NCI-H1092 (cell line): Measurements from ENCODE around the gene PDE11A.

ENCODE experiments used
- DNase-seq: peaks from one replicate; lab custom pipeline; 2025; lab: John Stamatoyannopoulos, UW

The PDE11A gene

DNA sequence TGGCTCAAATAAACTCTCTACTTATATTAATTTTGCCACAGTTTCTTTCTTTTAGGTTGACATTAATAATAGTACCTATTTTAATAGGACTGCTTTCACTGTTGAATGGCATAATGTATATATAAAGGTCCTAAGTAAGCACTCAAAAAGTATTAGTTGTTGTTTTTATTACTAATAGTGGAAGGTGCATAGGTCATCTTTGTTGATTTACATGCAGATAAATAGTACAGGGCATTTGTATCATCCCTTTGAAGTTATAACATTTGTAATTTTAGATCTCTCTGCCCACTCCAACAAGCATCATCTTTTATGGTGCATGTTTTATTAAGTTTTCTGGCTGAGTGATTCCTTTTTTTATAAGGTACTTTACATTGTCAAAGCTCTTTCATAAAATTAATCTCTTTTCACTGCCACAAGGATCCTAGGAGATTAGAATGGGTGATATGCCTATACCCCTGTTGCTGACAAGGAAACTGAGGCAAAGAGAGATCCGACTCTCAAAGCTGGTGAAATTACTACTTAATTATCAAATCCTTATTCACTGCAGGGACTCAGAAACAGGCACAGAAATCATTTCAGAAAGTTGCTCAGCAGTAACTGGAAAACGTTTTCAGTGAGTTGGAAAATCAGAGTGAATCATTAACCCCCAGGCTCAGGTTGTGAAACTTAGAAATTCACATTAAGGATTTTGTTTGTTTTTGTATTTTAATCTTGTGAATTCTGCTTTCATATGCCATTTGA, 380.4 kb downstream of the PDE11A start:
- DNase-seq = no peak

DNA sequence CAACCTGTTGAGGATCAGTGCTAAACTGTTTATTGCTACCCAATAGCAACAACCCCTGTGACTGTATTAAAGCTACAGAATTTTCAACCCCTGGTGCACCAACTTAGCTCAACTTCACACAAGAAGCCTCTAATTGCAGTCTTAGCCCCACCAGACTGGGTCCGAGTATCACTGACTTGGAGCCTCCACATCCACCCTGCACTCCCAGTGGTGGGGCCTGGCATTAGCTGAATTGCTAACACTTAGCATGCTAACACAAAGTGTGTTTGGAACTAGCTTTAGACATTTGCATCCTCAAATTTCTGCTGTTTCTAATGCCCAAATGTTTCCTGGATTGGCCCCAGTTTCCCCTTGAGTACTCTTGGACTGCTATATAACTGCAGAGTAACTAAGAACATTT, 381.4 kb downstream of the PDE11A start:
- no peak for DNase-seq

DNA sequence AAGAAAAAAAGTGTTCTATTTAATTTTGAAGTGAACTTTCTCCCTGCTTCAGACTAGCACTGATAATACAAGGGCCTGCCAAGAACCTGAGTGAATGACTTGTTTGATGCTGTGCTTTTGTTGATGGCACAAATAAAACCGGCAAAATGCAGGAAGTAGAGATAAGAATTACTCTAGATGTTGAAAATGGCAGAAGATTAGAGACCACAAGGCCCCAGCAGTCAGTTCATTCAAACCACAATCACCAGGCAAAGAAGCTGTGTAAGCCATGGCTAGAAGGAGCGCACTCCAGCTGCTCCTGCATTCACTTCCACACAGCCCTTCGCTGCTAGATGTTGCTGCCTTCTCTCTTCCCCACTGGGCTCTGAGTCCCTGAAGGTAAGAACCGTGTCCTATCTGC, 383.0 kb downstream of the PDE11A start:
- no peak for DNase-seq

DNA sequence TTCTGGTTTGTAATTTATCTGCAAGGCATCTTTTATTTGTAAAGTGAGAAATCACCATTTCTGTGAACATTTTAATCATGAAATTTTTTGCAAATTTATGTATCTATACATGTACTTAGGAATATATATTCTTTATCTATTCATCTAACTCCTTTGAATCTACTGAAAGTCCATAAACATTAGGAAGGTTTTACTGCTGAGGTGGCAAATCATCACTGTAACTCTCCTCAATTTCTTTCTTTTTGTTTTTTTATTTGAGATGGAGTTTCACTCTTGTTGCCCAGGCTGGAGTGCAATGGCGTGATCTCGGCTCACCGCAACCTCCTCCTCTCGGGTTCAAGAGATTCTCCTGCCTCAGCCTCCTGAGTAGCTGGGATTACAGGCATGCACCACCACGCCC, 383.7 kb downstream of the PDE11A start:
- no peak for DNase-seq

DNA sequence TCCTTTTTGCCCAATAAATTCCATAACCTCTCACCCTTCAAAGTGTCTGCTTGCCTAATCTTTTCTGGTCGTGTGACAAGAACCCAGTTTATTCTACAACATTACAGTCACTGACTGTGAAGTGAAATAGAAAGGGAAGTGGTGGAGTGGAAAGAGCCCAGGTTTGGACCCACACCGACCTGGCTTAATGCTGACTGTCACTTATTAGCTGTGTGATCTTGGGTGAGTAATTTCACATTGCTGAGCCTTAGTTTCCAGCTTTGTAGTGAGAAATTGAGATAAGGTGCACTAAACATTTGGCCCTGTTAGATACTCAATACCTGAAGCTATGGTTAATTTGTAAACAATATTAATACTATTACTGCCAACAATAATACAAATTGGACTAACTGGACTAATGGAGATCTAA, 388.9 kb downstream of the PDE11A start:
- no peak for DNase-seq

DNA sequence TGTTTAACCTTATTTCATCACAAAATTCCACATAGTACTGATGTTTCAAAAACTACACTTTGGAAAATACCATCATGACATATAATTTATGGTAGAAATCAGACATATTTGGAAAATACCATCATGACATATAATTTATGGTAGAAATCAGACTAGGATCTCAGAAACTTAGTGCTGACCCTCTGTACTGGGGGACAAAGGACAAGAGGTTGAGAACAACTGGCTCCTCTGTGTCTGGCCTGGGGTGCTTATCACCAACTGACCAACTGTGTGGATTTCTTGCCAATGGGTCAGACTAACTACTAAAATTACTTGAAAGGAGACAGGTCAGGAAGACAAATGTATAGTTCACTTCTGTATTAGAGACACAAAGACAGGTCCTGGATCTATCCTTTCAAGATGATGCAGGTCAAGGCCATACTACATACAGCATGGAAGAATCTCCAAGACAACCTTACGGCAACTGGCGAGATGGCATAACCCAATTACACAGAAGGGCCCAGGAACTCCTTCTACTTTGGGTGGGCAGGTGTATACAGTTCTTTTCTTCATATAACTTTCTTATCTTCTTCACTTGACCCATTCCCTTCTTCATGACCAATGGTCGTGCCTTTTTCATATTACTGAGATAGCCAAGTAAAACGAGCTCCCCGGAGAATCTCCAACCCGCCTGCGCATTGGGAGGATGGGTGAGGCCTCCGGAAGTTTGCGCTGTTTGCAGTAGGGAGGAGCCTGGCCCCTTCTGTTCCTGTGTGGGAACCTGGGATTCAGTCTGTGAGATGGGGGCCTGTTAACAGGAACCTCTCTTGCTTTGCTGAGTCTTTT, 389.5 kb downstream of the PDE11A start:
- DNase-seq = no peak

DNA sequence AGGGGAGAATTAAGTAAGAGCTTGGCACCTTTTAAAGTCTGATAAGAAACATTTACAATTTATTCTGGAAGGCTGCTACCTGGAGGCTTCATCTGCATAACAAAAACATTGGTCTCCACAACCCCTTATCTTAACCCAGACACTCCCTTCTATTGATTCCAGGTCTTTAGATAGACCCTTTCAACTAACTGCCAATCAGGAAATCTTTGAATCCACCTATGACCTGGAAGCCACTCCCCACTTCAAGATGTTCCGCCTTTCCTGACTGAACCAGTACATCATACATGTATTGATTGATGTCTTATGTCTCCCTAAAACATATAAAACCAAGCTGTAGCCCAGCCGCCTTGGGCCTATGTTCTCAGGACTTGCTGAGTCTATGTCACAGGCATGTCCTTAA, 390.6 kb downstream of the PDE11A start:
- no peak for DNase-seq

DNA sequence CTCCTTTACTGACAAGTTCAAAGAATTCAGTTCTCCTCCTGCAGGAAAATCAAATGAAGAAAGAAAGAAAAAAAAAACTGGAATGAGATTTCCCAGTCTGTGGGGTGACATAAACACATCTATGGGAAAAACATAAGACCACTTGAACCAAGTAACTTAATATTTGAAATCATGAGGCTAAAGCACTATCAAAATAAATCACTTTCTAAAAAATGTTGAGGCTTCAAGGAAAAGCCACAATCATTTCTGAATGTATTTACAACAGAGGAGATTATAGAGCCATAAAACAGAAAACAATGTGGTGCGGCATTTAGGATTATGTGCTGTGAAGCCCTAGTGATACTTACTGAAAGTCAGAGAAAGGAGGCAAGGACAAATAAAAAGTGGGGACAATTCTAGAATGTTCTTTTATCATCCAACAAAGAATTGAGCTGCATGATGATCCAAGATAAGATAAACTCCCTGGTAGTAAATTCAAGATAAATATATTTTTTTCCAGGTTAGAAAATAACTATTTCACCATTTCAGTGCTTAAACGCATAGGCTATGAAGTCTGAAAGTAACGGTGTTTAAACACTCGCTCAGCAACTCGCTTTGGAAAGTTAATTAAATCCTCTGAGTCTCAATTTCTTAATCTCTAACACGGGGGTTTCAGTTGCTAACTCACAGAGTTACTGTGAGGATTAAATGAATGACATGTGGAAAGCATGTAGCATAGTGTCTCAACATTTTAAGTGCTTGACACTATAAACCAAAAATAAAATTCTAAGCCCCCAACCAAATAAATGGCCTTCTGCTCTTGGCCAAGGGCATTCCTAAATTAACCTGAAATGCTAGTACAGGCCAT, 391.5 kb downstream of the PDE11A start:
- DNase-seq = no peak

DNA sequence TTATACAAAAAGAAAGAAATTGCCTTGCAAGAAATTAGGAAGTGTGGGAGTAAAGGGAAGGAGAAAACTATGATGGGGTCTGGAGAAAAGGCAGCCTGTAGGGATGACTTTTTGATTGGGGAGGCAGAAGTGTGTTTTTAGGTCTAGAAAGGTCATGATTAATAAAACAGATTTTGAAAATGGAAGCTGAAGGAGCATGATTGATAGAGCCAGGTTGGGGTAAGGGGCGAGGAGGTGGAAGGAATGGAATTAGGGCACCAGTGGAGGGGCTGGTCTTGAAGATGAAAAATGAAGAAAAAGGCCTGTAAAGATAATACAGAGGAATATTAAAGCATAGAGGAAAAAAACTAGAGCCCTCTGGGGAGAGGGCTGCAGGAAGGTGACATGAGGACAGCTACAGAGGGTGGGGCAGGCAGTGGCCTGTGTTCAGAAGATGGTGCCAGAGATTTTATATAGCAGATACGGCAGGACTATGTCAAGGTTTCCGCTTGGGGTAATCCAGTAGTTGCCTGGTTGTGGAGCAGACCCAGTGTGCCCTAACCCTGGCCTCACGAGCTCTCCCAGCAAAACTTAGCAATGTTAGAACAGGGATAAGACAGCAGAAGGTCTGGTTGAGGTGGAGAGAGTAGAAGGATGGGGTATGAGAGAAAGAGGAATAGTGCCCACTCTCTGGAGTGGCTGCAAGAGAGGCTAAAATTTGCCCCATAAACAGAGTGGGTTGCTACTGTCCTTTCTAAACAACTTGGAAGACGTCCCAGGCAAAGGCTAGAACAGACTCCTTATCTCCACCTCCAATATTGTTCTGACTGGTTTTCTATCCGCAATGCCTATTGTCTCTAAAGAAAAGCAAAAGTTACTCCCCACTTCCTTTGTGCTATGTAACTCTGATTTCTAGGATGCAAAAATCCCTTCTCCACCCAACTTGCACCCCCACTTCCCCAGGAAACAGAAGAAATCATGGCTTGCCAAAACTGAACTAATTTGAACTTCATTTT, 392.7 kb downstream of the PDE11A start:
- no peak for DNase-seq

DNA sequence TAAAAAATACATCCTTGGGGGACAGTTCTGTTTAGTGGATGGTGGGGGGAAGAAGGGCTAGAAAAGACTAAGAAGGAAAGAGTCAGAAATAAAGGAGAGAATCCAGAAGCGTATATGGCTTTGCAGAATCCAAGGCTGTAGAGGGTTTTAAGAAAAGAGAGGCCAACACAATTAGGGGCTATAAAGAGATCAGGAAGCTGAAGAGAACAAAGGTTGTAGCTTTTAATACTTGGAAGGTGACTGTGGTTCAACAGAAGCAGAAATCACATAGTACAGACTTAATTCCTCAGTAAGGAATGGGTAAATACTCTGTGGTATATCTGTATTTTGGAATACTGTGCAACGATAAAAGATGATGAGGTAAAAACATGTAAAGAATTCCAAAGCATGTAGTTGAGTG, 393.6 kb downstream of the PDE11A start:
- DNase-seq = no peak

DNA sequence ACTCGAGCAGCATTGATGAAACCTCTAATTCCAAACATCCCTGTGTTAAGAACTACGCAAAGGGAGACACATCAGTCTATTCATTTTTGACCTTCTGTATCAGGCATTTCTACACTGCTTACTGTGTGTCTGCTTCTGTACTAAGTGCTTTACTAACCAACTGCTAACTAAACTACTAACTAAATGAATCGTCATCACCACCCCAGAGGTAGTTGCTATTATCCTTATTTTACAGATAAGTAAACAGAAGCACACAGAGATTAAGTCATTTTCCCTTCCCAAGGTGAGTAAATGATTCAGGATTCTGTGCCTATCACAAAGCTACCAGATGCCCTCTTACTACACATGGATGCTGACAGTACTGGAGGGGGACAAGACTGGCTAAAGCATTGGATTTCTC, 395.9 kb downstream of the PDE11A start:
- no peak for DNase-seq

DNA sequence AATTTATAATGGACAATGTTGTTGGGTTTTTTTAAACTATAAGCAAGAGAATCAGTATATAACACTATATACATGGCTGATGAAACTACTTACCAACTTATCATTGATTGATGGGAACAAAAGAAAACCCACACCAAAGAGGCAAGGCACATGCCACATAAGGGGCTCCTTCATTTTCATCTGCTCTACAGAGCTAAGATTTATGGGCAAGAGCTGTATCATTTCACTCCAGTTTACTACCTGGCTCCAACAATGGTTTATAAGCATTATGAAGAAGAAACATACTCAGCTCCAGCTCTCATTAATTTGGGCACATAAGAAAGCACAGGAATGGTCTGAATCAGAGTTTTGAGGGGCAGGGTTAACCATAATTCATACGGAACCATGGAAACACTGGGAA, 396.8 kb downstream of the PDE11A start:
- DNase-seq = no peak

DNA sequence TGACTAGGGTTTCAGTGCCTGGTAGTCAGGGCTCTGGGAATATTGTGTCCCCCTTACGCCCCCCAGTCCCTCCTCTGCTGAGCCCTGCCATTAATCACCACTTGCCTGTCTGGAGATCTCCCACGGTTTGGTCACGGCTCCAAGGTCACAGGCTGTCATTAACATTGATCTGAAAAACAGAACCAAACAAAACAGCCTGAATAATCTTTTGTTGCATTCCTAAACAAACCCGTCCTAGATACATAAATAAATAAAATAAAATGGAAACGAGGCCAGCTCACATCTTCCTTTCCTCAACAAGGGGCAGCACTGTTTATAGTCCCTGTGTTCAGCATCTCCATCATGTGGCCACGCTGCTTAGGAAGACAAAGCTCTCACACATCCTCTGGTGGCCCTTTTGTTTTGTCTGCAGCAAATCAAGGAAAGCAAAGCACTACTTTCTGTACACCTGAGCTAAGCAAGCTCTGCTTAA, 397.2 kb downstream of the PDE11A start:
- no peak for DNase-seq

DNA sequence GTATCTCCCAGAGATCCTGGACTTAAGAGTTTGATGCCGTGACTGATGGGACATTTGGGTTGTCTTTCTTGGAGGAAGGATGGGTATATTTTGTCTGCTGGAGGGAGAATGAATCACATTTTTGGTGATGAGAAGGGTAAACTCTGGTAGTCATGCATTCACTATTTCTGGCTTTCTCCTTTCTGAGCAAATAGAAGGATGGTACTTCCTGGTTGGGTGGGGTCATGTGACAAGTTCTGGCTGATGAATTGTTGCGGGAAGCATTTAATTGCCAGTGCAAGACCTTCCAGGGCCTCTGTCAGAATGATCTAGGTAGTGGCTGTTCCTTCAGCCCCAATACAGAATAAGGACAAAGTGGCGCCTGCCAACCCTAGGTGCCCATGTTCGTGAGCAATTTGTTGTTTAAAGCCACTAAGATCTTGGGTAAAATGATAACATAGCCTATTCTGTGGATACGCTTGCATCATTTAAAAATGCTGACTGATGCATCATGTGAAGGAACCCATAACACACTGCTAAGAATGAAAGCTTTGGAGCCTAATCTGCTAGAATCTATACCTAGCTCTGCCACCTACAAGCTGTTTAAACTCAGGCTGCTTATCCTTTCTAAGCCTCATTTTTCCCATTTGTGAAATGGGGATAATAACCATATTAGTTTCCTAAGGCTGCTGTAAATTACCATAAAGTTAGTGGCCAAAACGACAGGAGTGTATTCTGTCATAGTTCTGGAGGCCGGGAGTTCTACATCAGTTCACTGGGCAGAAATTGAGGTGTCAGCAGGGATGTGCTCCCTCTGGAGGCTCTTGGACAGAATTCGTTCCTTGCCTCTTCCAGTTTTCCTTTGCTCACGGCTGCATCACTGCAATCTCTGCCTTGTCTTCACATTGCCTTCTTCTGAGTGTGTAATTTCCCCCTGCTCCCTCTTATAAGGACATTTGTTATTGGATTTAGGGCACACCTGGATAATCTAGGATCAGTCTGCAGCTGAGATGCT, 398.7 kb downstream of the PDE11A start:
- DNase-seq = no peak

DNA sequence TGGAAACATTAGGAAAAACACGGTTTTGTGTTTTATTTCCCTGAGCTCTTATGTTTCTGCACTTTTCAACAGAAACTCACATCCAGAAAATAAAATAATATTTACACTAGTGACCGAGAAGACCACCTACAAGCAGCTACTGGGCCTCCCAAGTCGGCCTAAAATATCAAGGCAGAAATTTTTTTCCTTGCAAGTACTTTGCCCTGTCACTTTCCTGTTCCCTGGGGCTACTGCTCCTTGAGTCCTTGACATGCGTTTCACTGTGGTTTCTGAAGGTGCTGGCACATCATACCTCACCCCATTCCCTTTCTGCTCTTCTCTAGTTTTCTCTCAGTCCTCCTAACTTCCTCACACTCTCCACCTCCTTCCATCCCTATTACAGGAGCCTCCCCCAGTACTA, 400.9 kb downstream of the PDE11A start:
- no peak for DNase-seq

DNA sequence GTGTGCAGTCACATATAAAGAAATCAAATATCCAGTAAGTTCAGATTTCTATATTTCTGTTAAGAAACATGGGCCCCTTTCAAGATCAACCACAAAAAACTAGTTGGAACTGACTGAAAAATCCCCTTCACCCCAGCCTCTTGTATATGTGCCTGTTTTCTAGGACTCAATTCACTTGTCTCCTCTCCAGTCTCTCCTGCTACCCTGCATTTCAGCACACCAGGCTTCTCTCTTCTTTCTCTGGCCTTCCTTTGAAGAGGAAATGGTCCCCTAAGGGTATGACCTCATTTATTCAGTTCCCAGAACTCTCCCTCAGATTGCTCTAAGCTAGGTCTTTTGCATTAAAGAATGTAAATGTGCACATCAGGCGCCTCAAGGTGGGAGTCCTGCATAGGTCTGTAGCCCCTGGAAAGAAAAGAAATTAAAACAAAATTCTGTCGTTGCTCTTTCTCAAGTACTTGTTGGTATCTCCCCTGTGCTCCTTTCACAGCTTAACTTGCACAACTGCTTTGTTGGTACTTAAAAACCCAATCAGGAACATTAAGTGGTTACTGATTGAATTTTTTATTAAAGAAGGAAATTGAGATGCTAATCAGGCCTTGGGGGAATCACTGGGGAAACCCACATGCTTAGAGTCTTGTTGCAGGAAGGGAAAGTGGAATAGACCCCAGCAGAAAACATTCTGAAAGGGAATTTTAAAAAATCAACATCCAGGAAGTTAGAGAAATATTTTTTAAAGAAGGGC, 401.6 kb downstream of the PDE11A start:
- DNase-seq = no peak

DNA sequence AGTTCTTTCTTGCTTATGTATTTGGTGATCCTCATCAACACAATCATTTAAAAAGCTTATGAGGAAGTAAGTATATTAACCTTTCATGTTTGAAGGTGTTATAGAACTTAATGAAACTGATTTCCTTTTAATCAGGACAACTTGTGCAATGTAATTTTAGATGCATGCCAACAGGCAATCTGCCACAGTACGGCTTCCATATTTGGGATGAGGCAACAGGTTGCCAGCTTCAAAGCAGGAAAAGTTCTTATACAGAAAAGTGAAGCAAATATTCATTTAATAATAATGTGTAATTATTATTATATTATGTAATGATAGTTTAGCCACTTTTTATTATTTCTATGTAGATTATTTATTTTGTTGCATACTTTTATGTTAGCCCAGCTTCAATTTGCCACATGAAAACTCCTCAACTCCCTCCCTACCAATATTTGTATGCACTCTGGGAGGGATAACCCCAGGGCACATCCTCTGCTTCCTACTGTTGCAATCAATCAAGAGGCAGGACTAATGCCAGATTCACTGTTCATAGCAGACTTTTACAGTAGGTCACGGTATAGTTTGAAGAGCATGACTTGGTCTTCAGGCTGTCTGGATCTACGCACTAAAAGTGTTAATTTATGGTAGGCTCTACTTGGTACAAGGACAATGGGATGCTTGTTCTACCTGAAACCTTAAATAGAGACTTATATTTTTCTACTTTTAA, 402.8 kb downstream of the PDE11A start:
- no peak for DNase-seq

DNA sequence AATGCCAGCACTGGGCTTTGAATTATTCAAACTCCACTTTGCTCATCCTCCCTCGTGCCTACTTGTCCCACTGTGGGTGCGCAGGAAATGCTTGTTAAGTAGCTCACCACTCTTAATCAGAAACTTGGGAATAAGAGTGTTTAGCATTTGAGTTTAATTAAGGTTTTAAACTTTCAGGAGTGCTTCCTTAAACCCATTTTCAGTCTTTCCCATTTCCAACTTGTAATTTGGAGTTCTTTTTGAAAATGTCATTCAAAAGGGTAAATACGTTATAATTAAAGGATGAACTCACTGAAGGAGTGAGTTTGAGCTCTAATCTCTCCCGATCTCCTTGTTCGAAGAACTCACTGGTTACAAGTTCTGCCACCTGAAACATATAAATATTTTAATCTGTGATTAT, 403.4 kb downstream of the PDE11A start:
- DNase-seq = no peak

DNA sequence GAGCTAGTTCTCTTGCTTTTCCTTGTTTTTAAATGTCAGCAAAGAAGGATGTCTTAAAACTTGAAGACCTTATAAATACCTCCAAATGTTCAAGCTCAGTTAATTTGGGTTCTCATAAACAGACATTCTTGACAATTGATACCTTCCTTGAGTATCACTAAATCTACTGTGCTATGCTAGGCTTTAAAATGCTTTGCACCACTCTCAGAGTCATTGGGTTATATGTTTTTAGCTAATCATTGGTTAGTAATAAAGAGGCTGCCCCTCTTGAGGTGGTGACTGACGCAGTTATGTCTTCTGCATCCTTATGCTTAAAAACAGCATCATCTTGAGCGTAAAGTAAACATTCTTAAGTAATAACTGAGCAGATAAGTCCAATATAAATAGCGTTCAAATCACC, 404.0 kb downstream of the PDE11A start:
- DNase-seq = no peak
